Measurements from ENCODE around the gene HTR2A. TPM values are rescaled to one million over a fixed set of nuclear protein-coding genes. Genes with fewer than 3 reads are reported as not detected.

Gene HTR2A
- total RNA-seq, 1 donor from 2014 or later, result not detected

DNA sequence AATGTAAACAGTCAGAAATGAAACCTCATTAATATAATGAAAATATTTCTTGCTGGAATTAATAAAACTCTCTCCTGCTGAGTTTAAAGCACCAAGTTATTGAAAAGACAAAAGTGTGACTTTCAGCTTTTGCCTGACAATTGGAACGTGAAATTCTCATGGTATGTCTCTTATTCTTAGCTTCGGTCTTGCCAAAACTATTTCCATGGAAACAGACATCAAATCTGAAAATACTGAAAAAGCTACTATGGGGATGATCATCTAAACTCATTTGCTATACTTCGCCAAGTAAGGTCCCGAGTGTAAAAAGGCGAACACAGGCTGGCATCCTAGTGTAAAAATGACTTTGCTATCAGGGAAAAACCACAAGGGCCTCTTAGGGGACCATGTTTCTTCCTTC is 22.8 kb downstream of the HTR2A start:
- no peak for ATAC-seq
- DNase-seq (ENCODE audit: low spot score), result no peak

DNA sequence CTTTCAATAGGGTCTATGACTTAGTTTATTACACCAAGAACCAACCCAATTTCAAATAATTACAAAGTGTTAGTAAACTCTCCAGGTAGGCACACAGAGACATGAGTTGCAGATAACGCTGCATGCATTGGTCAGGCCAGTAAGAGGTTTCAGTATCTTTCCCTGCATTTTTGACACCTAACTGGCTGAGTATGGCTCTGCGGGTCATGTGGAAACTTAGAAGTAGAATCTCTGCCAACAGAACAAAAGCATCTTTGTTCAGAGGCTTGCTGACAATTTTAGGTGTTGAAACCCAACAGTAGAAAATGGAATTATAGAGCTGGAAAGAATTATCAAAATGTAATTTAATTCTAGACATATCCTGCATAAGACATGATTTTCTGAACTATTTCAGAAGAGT is 25.3 kb downstream of the HTR2A start:
- ATAC-seq, result no peak
- DNase-seq (ENCODE audit: low spot score), result no peak

- no peak for ATAC-seq
- DNase-seq (ENCODE audit: low spot score), result no peak
Observed at GRCh38 chr13:46868091-46868490, 28.8 kb downstream of the HTR2A start.

- DNase-seq (ENCODE audit: low spot score) (no peak), ATAC-seq (peak; percentile 60)
Observed at GRCh38 chr13:46866150-46866549, 30.7 kb downstream of the HTR2A start.

GRCh38 chr13:46864941-46865340 is 31.9 kb downstream of the HTR2A start:
- ATAC-seq (no peak), DNase-seq (ENCODE audit: low spot score) (no peak)

- ATAC-seq (no peak), DNase-seq (ENCODE audit: low spot score) (no peak)
Observed at GRCh38 chr13:46861959-46862358, 34.9 kb downstream of the HTR2A start.

DNA sequence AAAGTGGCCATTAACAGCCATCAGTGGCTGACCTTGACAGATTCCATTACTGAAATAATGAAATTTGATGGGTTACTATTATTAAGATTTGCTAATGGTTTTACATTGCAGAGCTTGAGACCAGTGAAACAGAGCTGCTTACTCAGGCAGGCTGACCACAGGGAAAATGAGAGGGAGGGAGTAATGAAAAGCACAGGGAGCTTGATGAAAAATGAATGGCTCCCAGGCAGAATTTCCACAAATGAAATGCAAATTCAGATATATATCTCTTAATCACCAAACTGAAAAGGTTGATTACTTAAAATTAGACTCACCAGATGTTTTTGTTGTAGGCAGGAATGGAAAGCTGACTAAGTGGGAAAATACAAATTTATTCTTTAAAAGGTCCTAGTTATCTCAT is 36.1 kb downstream of the HTR2A start:
- ATAC-seq (no peak), DNase-seq (ENCODE audit: low spot score) (no peak)

- DNase-seq (ENCODE audit: low spot score) (no peak), ATAC-seq (no peak)
Observed at GRCh38 chr13:46858776-46859175, 38.1 kb downstream of the HTR2A start.

DNA sequence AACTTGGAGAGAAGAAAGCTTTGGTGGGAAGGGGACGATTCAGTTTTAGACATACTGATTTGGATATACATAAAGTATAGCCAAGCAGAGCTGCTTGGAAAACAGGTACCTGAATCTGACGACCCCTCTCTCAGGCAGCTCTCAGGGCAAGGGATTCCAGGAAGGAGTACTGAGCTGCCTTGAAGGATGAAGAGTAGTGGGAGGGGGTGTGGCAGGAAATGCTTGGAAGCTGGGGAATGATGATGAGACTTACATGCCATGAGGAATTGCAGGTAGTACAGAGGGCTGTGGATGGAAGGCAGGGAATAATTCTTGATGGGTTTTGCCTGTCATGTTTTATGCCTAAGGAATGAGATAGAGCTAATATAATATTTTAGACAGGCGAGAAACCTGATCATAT is 38.7 kb downstream of the HTR2A start:
- no peak for ATAC-seq
- DNase-seq (ENCODE audit: low spot score), result no peak

GRCh38 chr13:46855664-46856063 is 41.2 kb downstream of the HTR2A start:
- no peak for ATAC-seq
- DNase-seq (ENCODE audit: low spot score), result no peak

DNA sequence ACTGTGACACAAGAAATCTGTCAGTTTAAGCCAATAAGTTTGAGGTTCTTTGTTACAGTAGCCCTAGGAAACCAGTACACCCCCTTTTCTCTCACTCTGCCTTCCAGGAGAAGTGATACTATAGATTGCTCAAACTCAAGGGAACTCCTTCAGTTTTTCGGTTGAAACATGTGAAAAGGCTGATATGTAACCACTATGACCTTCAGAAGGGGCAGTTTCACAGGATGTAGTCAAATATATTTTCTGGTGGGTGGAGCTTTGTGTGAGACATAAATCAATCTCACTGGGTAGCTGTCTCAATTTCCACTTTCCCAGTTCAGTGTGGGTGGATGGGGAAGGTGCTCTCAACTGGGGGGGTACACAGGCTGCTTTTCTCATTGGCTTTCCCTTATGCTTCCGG is 41.7 kb downstream of the HTR2A start:
- no peak for ATAC-seq
- no peak for DNase-seq (ENCODE audit: low spot score)

GRCh38 chr13:46852168-46852567 is 44.7 kb downstream of the HTR2A start:
- ATAC-seq (no peak), DNase-seq (ENCODE audit: low spot score) (no peak)

DNA sequence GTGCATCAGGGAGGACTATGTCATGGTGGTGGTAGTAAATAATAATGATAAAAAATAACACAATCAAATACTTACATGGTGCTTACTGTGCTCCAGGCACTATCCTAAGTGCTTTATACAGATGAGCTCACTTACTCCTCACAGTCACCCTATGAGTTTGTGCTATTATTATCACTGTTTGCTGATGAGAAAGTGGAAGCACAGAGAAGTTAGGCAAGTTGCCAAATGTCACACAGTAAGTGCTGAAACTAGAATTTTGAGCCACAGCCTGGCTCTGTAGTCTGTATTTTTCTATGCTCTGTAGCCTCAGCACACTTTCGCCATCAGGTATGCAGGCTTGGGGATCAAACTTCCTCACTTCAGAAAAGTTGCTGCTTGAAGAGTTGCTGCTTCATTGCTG is 46.6 kb downstream of the HTR2A start:
- no peak for ATAC-seq
- no peak for DNase-seq (ENCODE audit: low spot score)

- DNase-seq (ENCODE audit: low spot score) (no peak), ATAC-seq (no peak)
Observed at GRCh38 chr13:46846726-46847125, 50.1 kb downstream of the HTR2A start.

DNA sequence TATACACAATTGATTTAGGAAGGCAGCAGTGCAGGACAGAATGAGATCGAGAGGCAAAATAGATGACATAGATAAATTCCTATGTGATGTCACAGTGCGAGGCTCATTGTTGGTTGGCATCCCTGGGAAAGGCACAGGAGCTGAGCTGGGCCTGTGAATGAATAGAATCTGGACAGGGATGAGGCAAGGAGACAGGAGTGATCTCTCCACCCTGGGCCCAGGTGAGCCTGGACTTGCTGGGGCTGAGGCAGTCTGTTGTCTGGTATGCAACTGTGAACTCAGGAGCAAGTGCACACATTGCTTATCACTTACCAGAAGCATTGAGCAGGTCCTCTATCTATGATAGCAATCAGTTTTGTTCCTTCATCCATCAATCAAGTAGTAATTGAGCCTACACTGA is 51.7 kb downstream of the HTR2A start:
- ATAC-seq, result no peak

GRCh38 chr13:46844431-46844830 is 52.4 kb downstream of the HTR2A start:
- no peak for DNase-seq (ENCODE audit: low spot score)
- no peak for ATAC-seq

More for the DNA sequence above, 51.7 kb downstream of the HTR2A start:
- DNase-seq (ENCODE audit: low spot score), result no peak

GRCh38 chr13:46839399-46839798 is 57.5 kb downstream of the HTR2A start:
- ATAC-seq (no peak), DNase-seq (ENCODE audit: low spot score) (no peak)

GRCh38 chr13:46834657-46835056 is 62.2 kb downstream of the HTR2A start:
- no peak for ATAC-seq
- DNase-seq (ENCODE audit: low spot score), result no peak

DNA sequence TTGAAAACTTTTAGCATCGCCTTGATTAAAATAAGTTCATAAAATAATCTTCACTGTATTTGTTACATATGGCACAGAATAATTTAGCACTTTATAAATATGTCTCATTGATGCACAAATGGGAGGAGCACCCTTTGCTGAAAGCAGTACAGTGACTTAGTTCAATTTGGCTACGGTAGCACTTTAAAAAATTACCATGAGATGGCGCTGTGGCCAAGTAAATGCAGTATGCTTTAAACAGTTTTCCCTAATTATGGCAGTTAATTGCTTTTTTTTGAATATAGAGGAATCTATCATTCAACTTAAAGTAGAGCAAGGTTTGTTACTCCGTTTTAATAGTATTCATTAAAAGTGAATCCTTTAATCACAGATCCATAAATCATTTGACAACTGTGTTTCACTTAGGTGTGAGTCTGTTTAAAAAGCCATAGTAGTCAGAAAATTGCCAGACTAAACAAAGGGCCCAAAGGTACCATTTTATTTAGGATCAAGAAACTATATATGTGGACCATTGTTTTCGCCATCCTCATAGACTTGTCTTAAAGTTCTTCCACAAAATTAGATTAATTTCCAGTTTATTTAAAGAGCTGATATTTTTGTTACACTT is 65.2 kb downstream of the HTR2A start:
- ATAC-seq (peak; percentile 81), DNase-seq (ENCODE audit: low spot score) (no peak)

GRCh38 chr13:46830405-46831005 is 66.3 kb downstream of the HTR2A start:
- peak; percentile 73 for ATAC-seq
- no peak for DNase-seq (ENCODE audit: low spot score)

- DNase-seq (ENCODE audit: low spot score), result no peak
- no peak for ATAC-seq
Observed at GRCh38 chr13:46822551-46822950, 74.3 kb downstream of the HTR2A start.

- DNase-seq (ENCODE audit: low spot score) (no peak), ATAC-seq (no peak)
Observed at GRCh38 chr13:46817838-46818476, 78.9 kb downstream of the HTR2A start.

GRCh38 chr13:46817095-46817494 is 79.8 kb downstream of the HTR2A start:
- ATAC-seq (peak; percentile 48), DNase-seq (ENCODE audit: low spot score) (no peak)
